CMK (cell line): ENCODE data around the gene ZBTB7C.

Experiments used
- DNase-seq: peaks from one replicate; pipeline ENCODE4 v3.0.0-alpha.2; 2010; ENCODE audit warnings: low read depth

ZBTB7C gene

GRCh38 chr18:48418539-48419276 lies 9.5 kb upstream of the ZBTB7C start:
- DNase-seq: no peak

- no peak for DNase-seq
Measured at GRCh38 chr18:48417985-48418384, 8.8 kb upstream of the ZBTB7C start.

- DNase-seq: no peak
Measured at GRCh38 chr18:48413342-48413741, 4.2 kb upstream of the ZBTB7C start.

DNA sequence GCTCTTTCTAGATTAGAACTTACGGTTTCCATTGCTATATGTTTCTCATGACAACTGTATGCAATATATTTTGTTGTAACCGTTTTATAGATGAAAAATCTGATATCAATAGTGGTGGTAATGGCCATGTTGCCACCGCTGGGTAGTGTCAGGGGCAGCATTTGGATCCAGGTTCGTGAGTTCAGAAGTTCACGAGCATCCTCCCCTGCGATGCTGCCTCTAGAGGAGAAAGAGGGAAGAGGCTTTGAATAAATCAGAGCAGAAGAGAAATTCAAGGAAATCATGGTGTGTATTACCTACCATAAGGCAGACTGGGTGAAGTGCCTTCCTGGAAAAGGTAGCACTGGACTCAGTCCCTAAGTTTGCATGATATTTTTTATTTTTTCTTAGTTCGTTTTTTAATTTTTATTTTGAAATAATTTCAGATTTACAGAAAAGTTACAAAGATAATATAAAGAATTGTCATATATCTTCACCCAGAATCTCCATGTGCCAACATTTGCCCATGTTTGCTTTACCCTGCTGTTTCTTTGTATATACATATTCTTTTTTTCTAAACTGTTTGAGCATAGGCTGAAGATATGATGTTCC lies 3.3 kb upstream of the ZBTB7C start:
- peak; percentile 11 for DNase-seq

DNA sequence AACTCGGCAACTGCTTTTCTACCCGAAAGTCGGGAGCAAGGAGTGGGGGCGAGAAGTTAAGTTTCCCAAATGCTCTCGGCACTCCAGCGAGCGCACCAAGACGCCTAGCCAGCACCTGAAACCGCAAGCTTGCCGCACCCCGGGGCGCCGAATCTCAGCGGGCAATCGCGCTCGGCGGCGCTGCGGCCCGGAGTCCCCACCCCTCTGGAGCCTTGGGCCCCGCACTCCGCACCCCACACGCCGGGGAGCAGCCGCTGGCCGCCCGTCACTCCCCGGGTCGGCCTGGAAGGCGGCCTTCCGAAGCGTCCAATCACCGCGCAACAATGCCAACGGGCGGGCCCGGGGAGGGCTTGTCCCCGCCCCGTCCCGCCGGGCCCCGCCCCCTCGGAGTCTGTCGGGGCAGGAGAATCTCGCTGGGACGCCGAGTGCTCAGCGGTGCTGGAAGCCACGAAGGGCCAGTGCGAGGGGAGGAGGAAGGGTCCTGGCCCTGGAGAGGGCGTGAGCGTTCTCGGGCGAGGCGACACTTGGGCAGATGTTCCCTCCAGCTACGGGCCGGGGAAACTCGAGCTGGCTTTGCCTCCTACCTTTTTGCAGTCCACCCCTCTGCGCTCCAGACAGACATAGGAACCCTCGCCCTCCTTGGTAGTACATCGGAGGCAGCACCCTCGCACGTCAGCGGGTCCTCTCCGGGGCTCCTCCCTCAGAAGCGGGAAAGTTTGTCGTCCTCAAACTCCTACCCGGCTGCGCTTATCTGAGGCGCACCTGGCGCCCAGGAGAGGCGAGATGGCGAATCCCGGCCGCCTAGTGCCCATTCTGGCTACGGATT lies 1.1 kb upstream of the ZBTB7C start:
- DNase-seq: peak; percentile 31

DNA sequence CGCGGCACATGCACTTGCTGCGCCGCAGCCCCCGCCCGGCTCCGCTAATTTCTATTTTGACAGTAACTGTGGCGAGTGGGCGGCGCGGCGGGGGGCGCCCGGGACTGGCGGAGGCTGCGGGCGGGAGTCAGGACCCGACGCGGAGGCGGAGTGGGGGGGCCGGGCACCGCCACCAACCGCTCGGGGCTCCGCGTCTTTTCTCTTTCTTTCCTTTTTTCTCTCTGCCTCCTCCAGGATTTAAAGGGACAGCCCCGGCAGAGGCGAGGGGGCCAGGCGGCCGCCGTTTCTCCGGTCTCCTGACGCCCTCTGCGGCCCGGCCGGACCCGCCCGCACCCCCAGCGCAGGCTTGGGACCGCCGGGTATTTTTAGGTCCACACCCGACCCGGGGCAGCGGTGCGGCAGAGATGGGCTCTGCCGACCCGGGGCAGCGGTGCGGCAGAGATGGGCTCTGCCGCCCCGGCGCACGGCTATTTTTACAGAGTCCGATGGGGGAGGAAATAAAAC lies 460 bp upstream of the ZBTB7C start:
- no peak for DNase-seq

- DNase-seq: no peak
Measured at GRCh38 chr18:48408111-48408726, 964 bp downstream of the ZBTB7C start.

- no peak for DNase-seq
Measured at GRCh38 chr18:48407358-48407757, 1.8 kb downstream of the ZBTB7C start.

DNA sequence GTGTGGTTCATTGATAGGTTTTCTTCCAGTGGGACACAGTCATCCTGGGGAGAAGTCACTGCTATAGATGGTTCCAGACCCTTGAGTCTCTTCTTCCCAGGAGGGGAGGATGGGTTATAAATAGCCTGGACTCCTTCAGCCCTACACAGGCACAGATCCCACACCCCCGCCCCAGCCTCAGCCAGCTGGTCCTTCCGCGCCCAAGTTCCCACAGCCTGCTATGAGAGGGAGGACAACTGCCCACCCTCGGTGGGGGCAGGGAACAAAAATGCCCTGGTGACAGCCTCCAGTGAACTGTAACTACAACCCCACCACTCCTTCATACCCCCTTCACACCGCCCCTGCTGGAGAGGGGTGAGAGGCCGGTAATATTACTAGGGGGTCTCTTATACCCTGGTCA lies 3.2 kb downstream of the ZBTB7C start:
- DNase-seq: no peak

DNA sequence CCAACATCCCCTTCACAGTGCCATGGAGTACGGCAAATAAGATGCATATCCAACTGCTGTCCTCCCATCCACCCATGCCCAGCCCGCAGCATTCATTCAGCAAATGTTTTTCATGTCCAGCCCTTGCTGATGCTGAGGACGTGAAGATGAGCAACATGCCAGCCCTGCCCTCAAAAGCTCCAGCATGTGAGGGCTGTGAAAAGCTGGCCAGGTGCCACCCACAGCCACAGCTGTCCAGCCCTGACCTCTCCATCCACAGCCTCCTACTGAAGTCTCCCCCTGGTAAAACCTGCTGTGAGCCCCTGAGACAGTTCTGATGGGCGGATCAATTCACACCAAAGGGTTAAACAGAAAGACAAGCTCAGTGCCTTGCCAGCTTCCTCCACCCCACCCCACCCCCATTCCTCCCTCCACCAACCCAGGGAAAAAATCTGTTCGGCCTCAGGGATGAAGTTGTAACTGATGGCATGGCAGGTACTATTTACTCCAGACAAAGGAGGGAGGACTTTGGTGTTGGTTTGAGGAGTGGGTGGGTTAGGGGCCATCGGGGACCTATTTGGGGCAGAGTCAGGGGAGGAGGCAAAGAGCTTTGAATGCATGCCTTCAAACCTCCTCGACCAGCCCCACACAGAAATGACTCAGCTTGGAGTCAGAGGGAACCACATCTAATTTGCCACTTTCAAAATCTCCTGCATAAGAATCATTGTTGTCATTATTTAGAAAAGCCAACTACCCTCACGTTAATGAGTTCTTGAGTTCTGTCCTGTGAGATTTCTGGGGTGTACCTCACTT lies 4.3 kb downstream of the ZBTB7C start:
- no peak for DNase-seq

DNA sequence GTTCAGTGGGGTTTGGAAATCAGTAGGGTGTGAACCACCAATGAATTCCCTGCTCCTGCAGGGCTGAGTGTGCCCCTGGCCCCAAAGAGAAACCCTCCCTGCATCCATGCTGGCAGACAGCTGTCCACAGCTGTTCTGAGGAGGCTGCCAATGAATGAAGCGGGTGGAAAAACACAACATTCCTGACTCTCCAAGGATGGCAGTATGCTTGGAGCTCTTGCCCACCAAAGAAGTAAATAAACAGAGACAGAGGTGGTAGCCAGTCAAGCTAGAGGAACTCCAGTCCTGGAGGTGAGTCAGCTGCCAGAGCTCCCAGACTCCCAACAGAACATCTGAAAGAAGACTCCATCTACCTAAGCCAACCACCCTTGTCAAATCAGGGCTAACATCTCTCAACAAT lies 6.2 kb downstream of the ZBTB7C start:
- DNase-seq: no peak

- no peak for DNase-seq
Measured at GRCh38 chr18:48399303-48400075, 9.7 kb downstream of the ZBTB7C start.

DNA sequence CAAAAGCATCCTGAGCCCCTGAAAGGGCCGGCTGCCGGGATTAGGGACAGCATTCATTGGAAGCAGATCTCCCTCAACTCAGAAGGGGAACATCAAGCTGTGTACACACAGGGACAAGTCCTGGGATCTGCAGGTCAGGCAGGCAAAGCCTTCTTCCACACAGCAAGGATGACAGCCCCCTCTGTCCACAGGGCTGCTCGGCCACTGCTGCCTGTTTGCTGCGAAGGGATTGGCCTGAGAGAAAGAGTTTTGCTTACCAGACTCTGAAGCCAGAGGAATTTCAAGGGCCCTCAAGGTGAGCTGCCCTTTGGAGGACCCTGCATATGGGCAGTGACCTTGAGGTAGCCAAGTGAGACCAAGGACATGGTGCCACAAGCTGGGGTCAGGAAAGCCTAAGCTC lies 11.1 kb downstream of the ZBTB7C start:
- DNase-seq: no peak

DNA sequence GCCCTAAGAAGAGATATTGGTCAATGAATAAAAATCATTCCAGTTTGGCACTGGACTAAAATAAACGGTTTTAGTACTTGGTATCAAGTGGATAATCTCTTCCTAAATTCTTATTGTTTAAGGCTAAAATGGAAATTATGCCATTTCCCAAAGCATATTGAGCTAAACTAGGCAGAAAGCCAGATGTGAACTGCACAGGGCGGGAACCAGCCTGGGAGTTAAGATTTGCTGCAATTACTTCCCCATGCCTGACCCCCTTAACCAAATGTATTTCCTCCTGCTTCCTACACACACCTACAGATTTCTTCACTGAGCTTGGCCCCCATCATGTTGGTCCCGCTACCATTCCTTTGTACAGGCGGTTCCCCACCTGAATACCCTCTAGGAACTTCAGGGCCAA lies 12.2 kb downstream of the ZBTB7C start:
- DNase-seq: no peak

DNA sequence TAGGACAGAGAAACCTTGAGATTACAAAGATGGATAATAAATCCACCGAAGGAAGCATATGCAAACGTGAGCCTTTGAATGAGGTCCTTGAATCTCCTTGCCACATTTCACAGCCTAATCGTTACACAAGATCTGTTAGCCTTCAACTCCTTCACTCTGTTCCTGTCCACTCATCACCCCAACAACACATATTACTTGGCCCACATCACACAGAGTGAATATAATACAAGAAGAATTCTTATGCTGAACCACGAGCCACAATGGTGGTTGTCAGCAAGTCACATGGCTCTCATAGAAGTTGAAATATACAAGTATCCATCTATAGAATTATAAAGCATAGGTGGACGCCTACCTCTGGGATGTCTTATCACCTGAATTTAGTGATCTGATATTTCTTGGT lies 12.6 kb downstream of the ZBTB7C start:
- no peak for DNase-seq

- no peak for DNase-seq
Measured at GRCh38 chr18:48395646-48396045, 13.5 kb downstream of the ZBTB7C start.

DNA sequence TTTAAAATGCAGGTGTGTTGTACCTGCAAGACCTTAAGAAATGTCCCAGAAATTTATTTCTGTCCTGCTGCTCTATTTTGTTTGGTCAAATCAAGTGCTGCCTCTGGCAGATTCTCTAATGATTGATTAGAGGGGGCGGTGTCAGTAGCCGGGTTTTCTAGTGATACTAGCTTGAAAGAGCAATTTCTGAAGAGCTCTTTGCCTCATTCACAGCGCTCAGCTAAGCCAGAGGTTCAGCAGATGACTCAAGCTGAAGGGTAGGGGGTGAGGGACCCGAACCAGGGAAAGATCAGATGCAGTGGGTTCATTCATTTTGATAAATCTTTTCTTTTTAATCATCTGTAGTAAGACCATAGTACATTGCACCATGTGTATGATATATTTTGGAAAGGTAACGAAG lies 15.0 kb downstream of the ZBTB7C start:
- no peak for DNase-seq

DNA sequence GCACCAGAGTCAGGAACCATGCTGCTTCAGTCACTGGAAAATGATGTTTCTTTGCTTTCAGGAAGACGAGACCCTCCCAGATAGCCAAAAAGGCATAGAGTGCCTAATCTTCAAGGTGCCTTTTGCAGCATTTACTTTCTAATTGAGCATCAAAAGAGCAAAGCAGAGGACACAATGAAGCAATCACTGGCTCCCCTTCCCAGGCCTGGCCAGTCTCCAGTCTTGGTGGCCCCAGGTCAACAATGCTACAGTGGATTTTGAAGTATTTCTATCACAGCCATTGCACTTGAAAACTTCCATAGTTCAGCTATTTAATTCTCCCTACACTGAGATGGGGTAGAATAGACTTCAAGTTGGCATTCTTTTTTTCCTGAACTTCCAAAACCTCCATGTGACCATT lies 15.4 kb downstream of the ZBTB7C start:
- DNase-seq: no peak

- DNase-seq: no peak
Measured at GRCh38 chr18:48393170-48393569, 16.0 kb downstream of the ZBTB7C start.

DNA sequence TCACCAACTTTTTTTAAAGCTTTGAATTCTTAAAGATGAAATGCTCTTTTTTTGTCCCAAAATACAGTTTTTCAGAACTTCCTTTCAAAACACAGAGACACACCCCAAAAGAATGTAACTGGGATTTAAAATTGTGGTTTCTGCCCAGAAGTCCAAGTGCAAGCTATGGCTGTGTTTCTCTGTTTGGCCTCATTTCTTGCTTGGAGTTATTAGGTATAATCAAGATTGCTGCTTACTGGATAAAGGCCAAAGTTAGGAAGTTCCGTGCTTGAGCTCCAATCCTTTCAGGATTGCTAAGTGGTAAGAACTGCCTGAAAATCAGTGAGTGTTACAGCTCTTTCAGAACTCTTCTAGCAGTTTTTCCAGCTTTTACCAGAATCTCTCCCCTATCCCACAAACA lies 16.9 kb downstream of the ZBTB7C start:
- DNase-seq: no peak

DNA sequence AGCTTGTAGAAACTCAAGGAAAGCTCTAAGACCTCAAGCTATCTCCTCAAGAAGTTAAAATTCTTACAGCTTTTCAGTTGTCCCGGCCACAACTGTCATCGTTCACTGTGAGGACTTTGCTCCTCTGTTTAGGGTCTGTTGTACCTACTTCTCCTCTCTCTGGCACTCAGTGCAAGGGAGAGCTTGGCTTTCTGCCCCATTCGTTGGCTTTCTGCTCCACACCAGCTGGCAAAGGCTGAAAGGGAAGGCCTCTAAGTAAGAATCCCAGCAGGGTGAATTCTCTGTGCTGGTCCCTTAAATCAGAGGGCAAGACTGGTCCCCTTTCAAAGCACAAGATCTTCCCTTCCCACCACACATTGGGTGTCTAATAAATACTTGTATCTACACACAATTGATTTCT lies 17.3 kb downstream of the ZBTB7C start:
- DNase-seq: no peak
